SH-SY5Y (cell line): ENCODE data around the gene UNC79.

Experiments used
- GATA2 ChIP-seq: IDR thresholded peaks from 2 replicates; pipeline ENCODE4 v1.6.1; 2011; ENCODE audit warnings: mild to moderate bottlenecking, low read depth, low read length
- GATA3 ChIP-seq: IDR thresholded peaks from 2 replicates; pipeline ENCODE4 v1.6.1; 2011; ENCODE audit warnings: low read depth, mild to moderate bottlenecking, low read length, moderate library complexity

GRCh38 chr14:93566065-93566693, 135.4 kb downstream of the UNC79 start:
- TF ChIP-seq GATA2 (no peak), GATA3 (no peak)
